GM12875 (cell line): ENCODE data around the gene ELMOD3.
"Not testable (repeated sequence)": the region's sequence is repeated elsewhere in the genome, so short reads cannot be mapped to it uniquely, and the experiment has no call there.

Experiments
- H3K4me3 ChIP-seq: one replicate; pipeline ENCODE4 v1.5.1; 2011; ENCODE audit warnings: low read depth, low read length, control low read depth
- TF ChIP-seq, protein P1 (sequence below): IDR thresholded peaks from 2 replicates; pipeline ENCODE4 v1.5.1; 2011; ENCODE audit warnings: low read depth, mild to moderate bottlenecking, control low read depth, inconsistent platforms, low read length, moderate library complexity, borderline replicate concordance; ENCODE audit not compliant: insufficient read depth

ELMOD3 gene

DNA sequence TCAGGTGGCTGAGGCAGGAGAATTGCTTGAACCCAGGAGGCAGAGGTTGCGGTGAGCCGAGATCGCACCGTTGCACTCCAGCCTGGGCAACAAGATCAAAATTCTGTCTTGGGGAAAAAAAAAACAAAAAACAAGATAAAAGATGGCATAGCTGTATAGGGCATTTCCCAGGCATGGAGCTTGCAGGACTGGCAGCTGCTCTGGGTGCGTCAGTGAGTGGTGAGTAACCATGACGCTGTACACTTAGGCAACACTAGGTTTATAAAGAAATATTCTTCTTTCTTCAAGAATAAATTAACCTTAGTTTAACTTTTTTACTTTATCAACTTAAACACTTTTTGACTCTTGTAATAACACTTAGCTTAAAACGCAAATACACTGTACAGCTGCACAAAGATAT lies 42.2 kb upstream of the ELMOD3 start:
- H3K4me3 ChIP-seq: no peak overlapping the region
- TF ChIP-seq, protein P1, sequence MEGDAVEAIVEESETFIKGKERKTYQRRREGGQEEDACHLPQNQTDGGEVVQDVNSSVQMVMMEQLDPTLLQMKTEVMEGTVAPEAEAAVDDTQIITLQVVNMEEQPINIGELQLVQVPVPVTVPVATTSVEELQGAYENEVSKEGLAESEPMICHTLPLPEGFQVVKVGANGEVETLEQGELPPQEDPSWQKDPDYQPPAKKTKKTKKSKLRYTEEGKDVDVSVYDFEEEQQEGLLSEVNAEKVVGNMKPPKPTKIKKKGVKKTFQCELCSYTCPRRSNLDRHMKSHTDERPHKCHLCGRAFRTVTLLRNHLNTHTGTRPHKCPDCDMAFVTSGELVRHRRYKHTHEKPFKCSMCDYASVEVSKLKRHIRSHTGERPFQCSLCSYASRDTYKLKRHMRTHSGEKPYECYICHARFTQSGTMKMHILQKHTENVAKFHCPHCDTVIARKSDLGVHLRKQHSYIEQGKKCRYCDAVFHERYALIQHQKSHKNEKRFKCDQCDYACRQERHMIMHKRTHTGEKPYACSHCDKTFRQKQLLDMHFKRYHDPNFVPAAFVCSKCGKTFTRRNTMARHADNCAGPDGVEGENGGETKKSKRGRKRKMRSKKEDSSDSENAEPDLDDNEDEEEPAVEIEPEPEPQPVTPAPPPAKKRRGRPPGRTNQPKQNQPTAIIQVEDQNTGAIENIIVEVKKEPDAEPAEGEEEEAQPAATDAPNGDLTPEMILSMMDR: no peak

DNA sequence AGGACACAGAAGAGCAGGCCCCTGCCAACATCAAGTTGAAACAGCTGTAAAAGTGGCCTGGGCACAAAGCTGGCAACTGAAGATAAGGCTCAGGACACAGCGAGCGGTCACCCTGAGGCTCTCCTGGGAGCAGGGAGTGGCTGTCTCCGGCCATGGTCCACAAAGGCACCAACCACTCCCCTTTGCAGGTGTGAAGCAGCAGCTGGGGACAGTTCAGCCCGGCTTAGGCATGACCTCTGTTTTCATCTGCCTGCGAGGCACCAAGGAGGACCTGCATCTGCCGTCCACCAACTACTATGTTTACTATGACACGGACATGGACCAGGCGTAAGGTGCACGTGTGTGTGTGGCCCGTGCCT lies 39.7 kb upstream of the ELMOD3 start:
- TF ChIP-seq, protein P1: no peak

DNA sequence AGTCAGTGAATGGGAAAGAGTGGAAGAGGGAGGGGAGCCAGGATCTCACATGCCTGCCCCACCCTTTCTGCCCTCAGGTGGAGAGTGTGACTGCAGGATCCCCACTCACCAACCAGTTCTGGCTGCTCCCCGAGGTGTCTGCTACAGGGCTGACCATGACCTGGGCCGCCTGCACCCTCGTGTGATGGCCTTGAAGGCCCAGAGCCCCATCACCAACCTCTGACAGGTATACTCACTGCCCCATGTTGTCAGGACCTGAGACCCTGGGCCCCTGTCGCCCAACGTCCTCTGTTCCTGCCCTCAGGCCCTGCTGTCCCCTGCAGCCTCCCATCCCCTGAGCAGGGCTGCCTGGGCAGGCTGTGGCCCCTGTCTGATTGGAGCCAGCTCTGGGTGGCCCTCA lies 38.6 kb upstream of the ELMOD3 start:
- H3K4me3 ChIP-seq: not testable (repeated sequence)

More for the DNA sequence above, 39.7 kb upstream of the ELMOD3 start:
- H3K4me3 ChIP-seq: no peak overlapping the region

DNA sequence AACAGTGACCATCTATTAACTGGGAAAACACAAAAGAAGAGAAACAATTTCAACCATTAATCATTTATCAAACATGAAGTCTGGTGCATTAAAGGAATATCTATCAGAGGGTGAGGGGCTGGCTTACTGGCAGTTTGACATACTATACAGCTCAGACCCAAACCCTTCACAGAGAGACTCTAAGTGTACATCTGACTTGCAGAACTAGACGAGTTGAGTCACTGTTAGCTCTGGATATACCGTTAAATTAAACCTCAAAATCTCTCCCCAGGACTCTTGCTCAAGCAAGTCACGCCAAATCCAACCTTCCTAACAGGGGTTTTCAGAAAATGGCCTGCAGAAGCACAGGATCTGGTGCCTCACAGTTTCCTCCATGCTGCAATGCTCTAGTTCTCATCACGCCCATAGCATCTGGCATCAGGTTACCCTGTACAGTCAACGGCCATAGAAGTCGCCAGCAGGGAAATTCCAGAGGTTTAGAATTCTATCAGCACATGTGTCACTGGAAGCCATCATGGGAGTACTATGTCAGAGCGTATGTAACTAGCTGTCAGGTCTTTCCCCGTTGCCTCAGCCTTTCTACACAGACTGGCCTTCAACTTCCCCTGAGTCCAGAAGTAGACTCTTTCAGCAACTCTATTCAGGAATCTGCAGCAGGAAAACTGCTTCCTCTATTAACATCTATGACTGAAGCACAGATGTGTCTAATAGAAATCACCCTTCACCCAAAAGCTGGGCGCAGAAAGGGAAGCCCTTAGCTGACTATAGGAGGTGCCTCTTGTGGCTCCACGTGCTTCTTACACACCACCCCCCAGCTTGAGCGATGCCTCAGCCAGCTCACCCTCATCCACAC lies 36.1 kb upstream of the ELMOD3 start:
- no peak overlapping the region for H3K4me3 ChIP-seq
- TF ChIP-seq, protein P1: no peak

DNA sequence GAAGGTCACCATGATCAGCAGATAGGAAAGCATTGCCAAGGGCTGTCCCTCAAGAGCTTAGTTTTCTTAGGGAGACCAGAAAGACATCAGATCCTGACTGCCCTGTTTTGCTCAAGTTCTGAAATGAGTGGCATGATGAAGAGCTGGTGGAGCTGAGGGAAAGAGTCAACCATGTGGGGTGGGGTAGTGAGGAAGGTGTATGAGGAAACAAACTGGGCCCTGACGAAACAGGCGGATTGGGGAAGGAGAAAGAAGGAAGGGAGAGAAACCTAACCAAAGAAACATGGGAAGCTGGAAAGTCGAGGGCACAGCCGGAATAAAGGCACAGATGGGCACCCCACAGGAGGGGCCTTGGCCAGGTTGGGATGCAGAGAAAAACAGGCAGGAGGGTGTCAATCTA lies 34.8 kb upstream of the ELMOD3 start:
- H3K4me3 ChIP-seq: no peak overlapping the region
- TF ChIP-seq, protein P1: no peak

DNA sequence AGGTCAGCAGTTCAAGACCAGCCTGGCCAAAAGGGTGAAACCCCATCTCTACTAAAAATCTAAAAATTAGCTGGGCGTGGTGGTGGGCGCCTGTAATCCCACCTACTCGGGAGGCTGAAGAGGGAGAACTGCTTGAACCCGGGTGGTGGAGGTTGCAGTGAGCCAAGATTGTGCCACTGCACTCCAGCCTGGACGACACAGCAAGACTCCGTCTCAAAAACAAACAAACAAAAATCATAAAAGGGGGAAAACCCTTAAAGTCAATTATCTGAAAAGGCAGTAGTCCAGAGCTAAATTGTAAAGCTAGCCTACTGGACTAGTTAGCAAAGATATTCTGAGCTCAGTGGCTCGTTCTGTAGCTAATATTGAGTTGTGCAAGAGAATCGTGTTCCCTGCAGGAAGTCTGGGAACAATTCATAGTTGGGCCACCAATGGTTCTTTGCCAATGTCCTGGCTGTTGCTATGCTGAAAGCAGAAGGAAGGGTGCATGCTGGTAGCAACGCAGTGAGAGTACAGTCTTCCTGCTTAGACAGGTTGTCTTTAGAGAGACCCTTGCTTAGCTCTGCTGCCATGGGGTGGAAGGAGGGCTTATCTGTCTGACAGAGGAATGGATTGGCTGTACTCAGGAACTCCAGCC lies 31.1 kb upstream of the ELMOD3 start:
- TF ChIP-seq, protein P1: no peak
- no peak overlapping the region for H3K4me3 ChIP-seq

DNA sequence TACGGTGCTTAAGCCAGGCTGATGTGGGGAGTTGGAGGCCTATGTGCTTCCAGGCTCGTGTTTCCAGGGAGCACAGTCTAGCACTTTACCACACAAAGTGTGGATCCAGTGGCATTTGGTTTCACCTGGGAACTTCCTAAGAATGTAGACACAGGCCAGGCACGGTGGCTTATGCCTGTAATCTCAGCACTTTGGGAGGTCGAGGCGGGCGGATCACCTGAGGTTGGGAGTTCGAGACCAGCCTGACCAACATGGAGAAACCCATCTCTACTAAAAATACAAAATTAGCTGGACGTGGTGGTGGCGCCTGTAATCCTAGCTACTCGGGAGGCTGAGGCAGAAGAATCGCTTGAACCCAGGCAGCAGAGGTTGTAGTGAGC lies 30.6 kb upstream of the ELMOD3 start:
- not testable (repeated sequence) for H3K4me3 ChIP-seq
